ENCODE measurements around the gene NEMP1. TPM values are rescaled to one million over a fixed set of nuclear protein-coding genes. Genes with fewer than 3 reads are reported as not detected.

Gene NEMP1
- total and polyA plus RNA-seq, 7 donors, result 1.3 to 3.2 (median 2.4) TPM

- Histone ChIP-seq H3K27ac (no peak overlapping the region), H3K4me1 (no peaks in the 10 kb centered on the region), H3K9me3 (no peaks in the 10 kb centered on the region), H3K27me3 (ENCODE audit: insufficient read depth in 3 of 3, low read length in 2 of 3) (no peaks in the 10 kb centered on the region), H3K36me3 (ENCODE audit: insufficient read depth in 1 of 2, low read depth in 1 of 2) (no peaks in the 10 kb centered on the region), H3K4me3 (no peak overlapping the region)
- ATAC-seq (no peak), DNase-seq (no peak)
- no peak for TF ChIP-seq CTCF (IDR thresholded peaks at IDR 0.05)
- intact Hi-C loops (cut with DNase I), result no loop called here
- 17 to 30% (median 24%) methylated on average over 6 of the region's 6 CpGs for WGBS, 3 donors
Measured at GRCh38 chr12:57046086-57046791, 32.4 kb downstream of the NEMP1 start.

- DNase-seq (no peak), ATAC-seq (no peak)
- intact Hi-C loops (cut with DNase I), result no loop called here
- Histone ChIP-seq H3K27me3 (ENCODE audit: insufficient read depth in 3 of 3, low read length in 2 of 3) (no peaks in the 10 kb centered on the region), H3K4me3 (no peak overlapping the region), H3K27ac (no peak overlapping the region), H3K36me3 (ENCODE audit: insufficient read depth in 1 of 2, low read depth in 1 of 2) (no peaks in the 10 kb centered on the region), H3K4me1 (no peaks in the 10 kb centered on the region), H3K9me3 (no peaks in the 10 kb centered on the region)
- no peak for TF ChIP-seq CTCF (IDR thresholded peaks at IDR 0.05)
- 93 to 98% (median 93%) methylated on average over 3 of the region's 3 CpGs for WGBS, 3 donors
Measured at GRCh38 chr12:57044889-57045288, 33.7 kb downstream of the NEMP1 start.

GRCh38 chr12:57044468-57044867 lies 34.1 kb downstream of the NEMP1 start:
- DNase-seq (no peak), ATAC-seq (no peak)
- H3K27ac ChIP-seq, result no peak overlapping the region
- no peaks in the 10 kb centered on the region for H3K9me3 ChIP-seq
- TF ChIP-seq CTCF (IDR thresholded peaks at IDR 0.05), result no peak
- H3K4me1 ChIP-seq, result no peaks in the 10 kb centered on the region
- 88 to 92% (median 90%) methylated on average over 6 of the region's 6 CpGs for WGBS, 3 donors
- H3K36me3 ChIP-seq (ENCODE audit: insufficient read depth in 1 of 2, low read depth in 1 of 2), result no peaks in the 10 kb centered on the region
- intact Hi-C loops (cut with DNase I), result no loop called here
- H3K4me3 ChIP-seq, result no peak overlapping the region
- H3K27me3 ChIP-seq (ENCODE audit: insufficient read depth in 3 of 3, low read length in 2 of 3), result no peaks in the 10 kb centered on the region

- H3K4me1 ChIP-seq, result no peaks in the 10 kb centered on the region
- no peak overlapping the region for H3K27ac ChIP-seq
- no peaks in the 10 kb centered on the region for H3K36me3 ChIP-seq (ENCODE audit: insufficient read depth in 1 of 2, low read depth in 1 of 2)
- intact Hi-C loops (cut with DNase I), result no loop called here
- ATAC-seq (no peak), DNase-seq (no peak)
- no peak overlapping the region for H3K4me3 ChIP-seq
- H3K27me3 ChIP-seq (ENCODE audit: insufficient read depth in 3 of 3, low read length in 2 of 3), result no peaks in the 10 kb centered on the region
- TF ChIP-seq CTCF (IDR thresholded peaks at IDR 0.05), result no peak
- no peaks in the 10 kb centered on the region for H3K9me3 ChIP-seq
- 93 to 98% (median 97%) methylated on average over 2 of the region's 2 CpGs for WGBS, 3 donors
Measured at GRCh38 chr12:57042695-57043094, 35.9 kb downstream of the NEMP1 start.

GRCh38 chr12:57040750-57041149 lies 37.8 kb downstream of the NEMP1 start:
- Histone ChIP-seq H3K4me3 (no peak overlapping the region), H3K36me3 (ENCODE audit: insufficient read depth in 1 of 2, low read depth in 1 of 2) (no peaks in the 10 kb centered on the region), H3K27me3 (ENCODE audit: insufficient read depth in 3 of 3, low read length in 2 of 3) (no peaks in the 10 kb centered on the region), H3K9me3 (no peaks in the 10 kb centered on the region), H3K27ac (no peak overlapping the region), H3K4me1 (no peaks in the 10 kb centered on the region)
- ATAC-seq (no peak), DNase-seq (no peak)
- no peak for TF ChIP-seq CTCF (IDR thresholded peaks at IDR 0.05)
- 38 to 46% (median 39%) methylated on average over 2 of the region's 2 CpGs for WGBS, 3 donors
- intact Hi-C loops (cut with DNase I), result no loop called here
